HG03280 (cell line): ENCODE results near the gene UMAD1.

Experiments
- ATAC-seq: cut with Tn5 transposase; IDR thresholded peaks from one replicate; pipeline ENCODE4 v1.9.1; 2021; ENCODE audit warnings: mild to moderate bottlenecking, moderate library complexity; ENCODE audit not compliant: unreplicated experiment

Gene UMAD1

GRCh38 chr7:7640221-7641128 lies at the start of gene UMAD1:
Gene UMAD1, plus strand, starts transcription at chr7:7640752. Its CDS starts 32,620 bp downstream, at chr7:7673372.
- peak; percentile 98 for ATAC-seq

GRCh38 chr7:7595451-7595850 lies 45.1 kb upstream of the UMAD1 start:
- no peak for ATAC-seq

GRCh38 chr7:7596176-7596575 lies 44.4 kb upstream of the UMAD1 start:
- ATAC-seq = no peak

- ATAC-seq = no peak
These were observed 33.5 kb upstream of the UMAD1 start for GRCh38 chr7:7607010-7607409.

GRCh38 chr7:7609330-7609729 lies 31.2 kb upstream of the UMAD1 start:
- no peak for ATAC-seq

GRCh38 chr7:7612519-7612918 lies 28.0 kb upstream of the UMAD1 start:
- no peak for ATAC-seq

GRCh38 chr7:7613210-7613609 lies 27.3 kb upstream of the UMAD1 start:
- ATAC-seq = no peak

GRCh38 chr7:7614018-7614741 lies 26.4 kb upstream of the UMAD1 start:
- no peak for ATAC-seq

- no peak for ATAC-seq
These were observed 23.0 kb upstream of the UMAD1 start for GRCh38 chr7:7617550-7617949.

GRCh38 chr7:7618410-7618809 lies 22.1 kb upstream of the UMAD1 start:
- ATAC-seq = no peak

GRCh38 chr7:7620236-7620635 lies 20.3 kb upstream of the UMAD1 start:
- no peak for ATAC-seq

GRCh38 chr7:7620644-7621210 lies 19.8 kb upstream of the UMAD1 start:
- ATAC-seq = no peak

- no peak for ATAC-seq
These were observed 12.1 kb upstream of the UMAD1 start for GRCh38 chr7:7628476-7628875.

- no peak for ATAC-seq
These were observed 9.8 kb upstream of the UMAD1 start for GRCh38 chr7:7630626-7631329.

GRCh38 chr7:7639421-7639820 lies 1.1 kb upstream of the UMAD1 start:
- ATAC-seq = no peak

- no peak for ATAC-seq
These were observed 718 bp upstream of the UMAD1 start for GRCh38 chr7:7639847-7640220.

GRCh38 chr7:7641129-7641663 lies 644 bp downstream of the UMAD1 start:
- ATAC-seq = no peak

- ATAC-seq = no peak
These were observed 1.5 kb downstream of the UMAD1 start for GRCh38 chr7:7642081-7642480.

GRCh38 chr7:7647495-7648036 lies 7.0 kb downstream of the UMAD1 start:
- no peak for ATAC-seq

GRCh38 chr7:7650682-7651206 lies 10.2 kb downstream of the UMAD1 start:
- ATAC-seq = no peak
